RWPE1 (cell line): Measurements from ENCODE around the gene ANKRD63.
A peak's percentile ranks its signal among the peaks of the same experiment; 100 is the strongest.

Experiments used
- CTCF ChIA-PET: fragments of 350-600 bp; sonication (Branson Sonifier 250); formaldehyde crosslinking; extraction: SDS; loops from one replicate; lab custom pipeline; 2021; lab: Yijun Ruan, JAX
- POLR2A ChIA-PET: fragments of 400-600 bp; formaldehyde crosslinking; extraction: SDS; loops from one replicate; lab custom pipeline; 2020; ENCODE audit warnings: antibody characterized with exemption; ENCODE audit not compliant: low non-redundant PET; lab: Yijun Ruan, JAX
- DNase-seq: peaks from one replicate; pipeline ENCODE4 v3.0.0; 2012; ENCODE audit warnings: low spot score
- H3K27ac ChIP-seq: fragments of 450-650 bp; 2 replicates; pipeline ENCODE4 v1.5.1; 2017
- TF ChIP-seq, protein P1 (sequence below): fragments of 450-650 bp; conservative IDR thresholded peaks from 2 replicates; pipeline ENCODE4 v1.5.1; 2017; ENCODE audit warnings: low read depth, mild to moderate bottlenecking

Gene ANKRD63

DNA sequence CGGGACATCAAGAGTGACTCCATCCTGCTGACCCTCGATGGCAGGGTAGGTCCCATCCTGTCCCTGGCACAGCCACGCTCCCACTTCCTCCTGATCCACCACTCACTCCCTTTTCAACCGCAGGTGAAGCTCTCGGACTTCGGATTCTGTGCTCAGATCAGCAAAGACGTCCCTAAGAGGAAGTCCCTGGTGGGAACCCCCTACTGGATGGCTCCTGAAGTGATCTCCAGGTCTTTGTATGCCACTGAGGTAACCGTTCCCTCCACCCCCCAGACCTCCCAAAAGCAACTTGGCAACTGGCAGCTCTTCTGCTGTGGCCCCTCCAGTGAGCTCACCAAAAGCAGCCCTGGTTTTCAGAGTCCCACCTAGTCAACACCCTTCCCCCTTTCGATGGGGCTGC is 9.4 kb downstream of the ANKRD63 start:
- TF ChIP-seq, protein P1, sequence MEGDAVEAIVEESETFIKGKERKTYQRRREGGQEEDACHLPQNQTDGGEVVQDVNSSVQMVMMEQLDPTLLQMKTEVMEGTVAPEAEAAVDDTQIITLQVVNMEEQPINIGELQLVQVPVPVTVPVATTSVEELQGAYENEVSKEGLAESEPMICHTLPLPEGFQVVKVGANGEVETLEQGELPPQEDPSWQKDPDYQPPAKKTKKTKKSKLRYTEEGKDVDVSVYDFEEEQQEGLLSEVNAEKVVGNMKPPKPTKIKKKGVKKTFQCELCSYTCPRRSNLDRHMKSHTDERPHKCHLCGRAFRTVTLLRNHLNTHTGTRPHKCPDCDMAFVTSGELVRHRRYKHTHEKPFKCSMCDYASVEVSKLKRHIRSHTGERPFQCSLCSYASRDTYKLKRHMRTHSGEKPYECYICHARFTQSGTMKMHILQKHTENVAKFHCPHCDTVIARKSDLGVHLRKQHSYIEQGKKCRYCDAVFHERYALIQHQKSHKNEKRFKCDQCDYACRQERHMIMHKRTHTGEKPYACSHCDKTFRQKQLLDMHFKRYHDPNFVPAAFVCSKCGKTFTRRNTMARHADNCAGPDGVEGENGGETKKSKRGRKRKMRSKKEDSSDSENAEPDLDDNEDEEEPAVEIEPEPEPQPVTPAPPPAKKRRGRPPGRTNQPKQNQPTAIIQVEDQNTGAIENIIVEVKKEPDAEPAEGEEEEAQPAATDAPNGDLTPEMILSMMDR, result no peak
- peak overlapping the region; percentile 9; the same call in 1 of the 2 replicates for H3K27ac ChIP-seq
- ChIA-PET POLR2A (no interaction called here), CTCF (interaction anchor here (0.8 to 7.0 kb wide), 15 partner anchors 9 to 240 kb away, joined by 3 to 112 read pairs (median 11); partner anchors contain the start of gene PAK6)
- DNase-seq, result no peak

DNA sequence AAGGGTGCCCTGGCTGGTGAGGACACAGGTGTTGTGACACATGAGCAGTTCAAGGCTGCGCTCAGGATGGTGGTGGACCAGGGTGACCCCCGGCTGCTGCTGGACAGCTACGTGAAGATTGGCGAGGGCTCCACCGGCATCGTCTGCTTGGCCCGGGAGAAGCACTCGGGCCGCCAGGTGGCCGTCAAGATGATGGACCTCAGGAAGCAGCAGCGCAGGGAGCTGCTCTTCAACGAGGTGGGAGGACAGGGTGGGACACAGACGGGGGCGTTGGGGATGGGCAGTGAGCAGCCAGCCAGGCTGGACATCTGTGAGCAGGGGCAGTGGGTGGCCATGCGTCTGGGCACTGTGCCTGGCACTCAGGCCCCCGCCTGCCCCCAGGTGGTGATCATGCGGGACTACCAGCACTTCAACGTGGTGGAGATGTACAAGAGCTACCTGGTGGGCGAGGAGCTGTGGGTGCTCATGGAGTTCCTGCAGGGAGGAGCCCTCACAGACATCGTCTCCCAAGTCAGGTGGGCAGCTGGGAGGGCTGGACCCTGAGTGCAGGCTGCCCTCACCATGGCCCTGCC is 10.3 kb downstream of the ANKRD63 start:
- no peak for DNase-seq
- ChIA-PET POLR2A (no interaction called here), CTCF (interaction anchor here (0.6 to 7.0 kb wide), 15 partner anchors 10 to 368 kb away, joined by 3 to 112 read pairs (median 5); partner anchors contain the start of gene PAK6)
- peak overlapping the region; percentile 9; the same call in 1 of the 2 replicates for H3K27ac ChIP-seq
- TF ChIP-seq, protein P1, result no peak; the same call in 1 of the 2 replicates

DNA sequence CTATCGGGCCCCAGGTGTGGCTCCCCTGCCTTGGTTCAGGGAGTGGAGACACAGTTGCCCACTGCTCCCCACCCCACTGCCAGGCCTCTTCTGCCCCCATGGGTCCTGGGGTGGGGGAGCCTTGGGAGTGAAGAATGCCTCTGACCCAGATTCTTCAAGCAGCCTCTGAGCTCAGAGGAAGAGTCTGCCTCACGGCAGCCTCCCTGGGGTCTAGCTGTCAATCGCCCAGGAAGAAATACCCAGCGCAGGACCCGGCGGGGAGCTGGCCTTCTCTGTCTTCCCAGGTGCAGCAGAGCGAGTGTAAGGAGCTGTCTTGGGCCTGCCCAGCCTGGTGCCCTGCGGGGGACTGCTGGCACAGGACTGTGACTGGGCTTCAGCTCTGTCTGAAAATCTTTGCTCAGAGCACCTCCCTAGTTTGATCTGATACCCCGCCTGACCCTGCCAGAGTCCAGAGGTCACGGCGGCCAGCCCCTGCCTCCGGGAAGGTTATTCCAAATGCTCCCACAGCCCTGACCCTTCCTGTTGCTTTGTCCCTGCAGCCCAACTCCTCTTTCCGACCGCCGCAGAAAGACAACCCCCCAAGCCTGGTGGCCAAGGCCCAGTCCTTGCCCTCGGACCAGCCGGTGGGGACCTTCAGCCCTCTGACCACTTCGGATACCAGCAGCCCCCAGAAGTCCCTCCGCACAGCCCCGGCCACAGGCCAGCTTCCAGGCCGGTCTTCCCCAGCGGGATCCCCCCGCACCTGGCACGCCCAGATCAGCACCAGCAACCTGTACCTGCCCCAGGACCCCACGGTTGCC is 11.0 kb downstream of the ANKRD63 start:
- ChIA-PET POLR2A (no interaction called here), CTCF (interaction anchor here (0.7 to 7.0 kb wide), 8 partner anchors 14 to 227 kb away, joined by 3 to 112 read pairs (median 5); partner anchors contain the start of gene PAK6)
- TF ChIP-seq, protein P1, result no peak
- peak overlapping the region; percentile 20 for H3K27ac ChIP-seq
- DNase-seq, result no peak

DNA sequence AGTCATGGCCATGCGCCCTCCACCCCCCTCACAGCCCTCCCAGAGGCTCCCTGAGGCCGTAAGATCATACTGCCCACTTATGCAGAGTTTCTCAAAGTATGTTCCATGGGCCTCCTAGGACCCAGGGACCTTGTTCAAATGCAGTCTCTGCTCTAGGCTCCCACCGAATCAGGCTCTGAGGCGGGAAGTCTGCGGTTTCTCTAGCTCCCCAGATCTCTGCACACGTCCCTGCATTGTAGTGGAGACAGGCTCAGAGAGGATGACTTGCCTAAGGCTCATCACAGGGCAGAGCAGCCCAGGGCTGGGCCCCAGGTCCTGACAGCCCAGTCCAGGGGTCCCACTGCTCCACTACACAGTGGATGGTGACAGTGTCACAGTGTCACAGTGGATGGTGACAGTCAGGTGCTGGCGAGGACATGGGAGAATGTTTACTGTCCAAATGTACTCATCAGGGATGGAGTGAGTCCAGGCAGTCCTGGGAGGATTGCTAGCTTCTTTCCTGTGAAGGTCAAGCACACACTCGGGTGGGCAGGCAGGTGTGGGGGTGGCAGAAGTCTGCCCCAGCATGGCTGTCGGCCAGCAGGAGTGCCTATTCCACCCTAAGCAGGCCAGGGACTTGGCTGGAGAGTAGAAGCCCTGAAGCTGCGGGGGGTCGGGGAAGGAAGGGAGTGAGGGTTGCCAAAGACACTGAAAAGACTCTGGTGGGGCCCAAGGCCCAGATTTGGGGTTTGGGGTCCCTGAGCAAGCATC is 12.4 kb downstream of the ANKRD63 start:
- ChIA-PET CTCF (interaction anchor here (0.8 to 7.0 kb wide), 4 partner anchors 9 to 66 kb away, joined by 4 to 112 read pairs (median 5); no protein-coding TSS in a partner anchor), POLR2A (no interaction called here)
- TF ChIP-seq, protein P1, result no peak
- DNase-seq, result no peak
- H3K27ac ChIP-seq, result peak overlapping the region; percentile 13

DNA sequence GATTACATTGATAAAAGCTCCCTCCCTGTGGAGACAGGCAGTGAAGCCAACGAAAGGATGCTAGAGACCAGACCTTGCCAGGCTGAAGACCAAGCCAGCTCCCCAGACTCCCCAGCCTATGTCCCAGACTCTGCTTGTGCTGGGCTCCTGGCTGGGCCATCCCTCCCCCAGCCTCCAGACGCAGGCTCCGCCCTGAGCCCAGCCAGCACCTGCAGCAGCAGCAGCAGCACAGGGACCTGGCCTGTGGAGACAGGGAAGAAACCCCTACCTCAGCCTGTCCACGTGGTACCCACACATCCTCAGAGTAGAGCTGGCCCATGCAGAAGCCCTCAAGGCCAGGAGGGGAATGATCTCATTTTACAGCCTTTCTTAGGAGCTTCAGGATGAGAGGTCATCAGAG is 13.3 kb downstream of the ANKRD63 start:
- TF ChIP-seq, protein P1, result no peak
- ChIA-PET POLR2A (no interaction called here), CTCF (interaction anchor here (0.6 to 7.0 kb wide), 4 partner anchors 52 to 99 kb away, joined by 3 to 112 read pairs (median 4); no protein-coding TSS in a partner anchor)
- H3K27ac ChIP-seq, result no peak overlapping the region
- DNase-seq, result no peak

DNA sequence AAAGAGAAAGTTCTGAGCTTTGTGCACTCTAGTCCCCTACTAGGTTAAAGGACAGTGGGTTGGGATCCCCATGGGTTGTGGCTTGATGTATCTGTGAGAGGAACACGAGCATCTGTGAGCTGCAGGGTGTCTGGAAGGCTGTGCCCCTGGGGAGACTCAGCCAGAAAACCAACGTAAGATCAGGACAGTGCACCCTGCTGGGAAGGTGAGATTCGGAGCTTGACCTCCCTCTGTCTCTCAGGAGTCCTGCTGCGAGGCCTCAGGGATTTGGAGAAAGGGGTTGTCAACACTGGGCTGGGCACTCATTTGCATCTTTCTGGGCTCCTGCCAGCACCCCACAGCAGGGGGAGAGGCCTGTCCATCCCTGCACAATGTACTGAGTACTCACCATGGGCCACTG is 15.2 kb downstream of the ANKRD63 start:
- TF ChIP-seq, protein P1, result no peak
- H3K27ac ChIP-seq, result peak overlapping the region; percentile 89
- ChIA-PET CTCF (interaction anchor here (0.7 to 1.3 kb wide), 3 partner anchors 12 to 1568 kb away, joined by 3 to 4 read pairs (median 4); no protein-coding TSS in a partner anchor), POLR2A (no interaction called here)
- DNase-seq, result no peak
